ENCODE data around the gene STPG3. TPM values are rescaled to one million over a fixed set of nuclear protein-coding genes. Genes with fewer than 3 reads are reported as not detected.

The STPG3 gene
- total RNA-seq, 4 donors from 2014 or later: not detected

DNA sequence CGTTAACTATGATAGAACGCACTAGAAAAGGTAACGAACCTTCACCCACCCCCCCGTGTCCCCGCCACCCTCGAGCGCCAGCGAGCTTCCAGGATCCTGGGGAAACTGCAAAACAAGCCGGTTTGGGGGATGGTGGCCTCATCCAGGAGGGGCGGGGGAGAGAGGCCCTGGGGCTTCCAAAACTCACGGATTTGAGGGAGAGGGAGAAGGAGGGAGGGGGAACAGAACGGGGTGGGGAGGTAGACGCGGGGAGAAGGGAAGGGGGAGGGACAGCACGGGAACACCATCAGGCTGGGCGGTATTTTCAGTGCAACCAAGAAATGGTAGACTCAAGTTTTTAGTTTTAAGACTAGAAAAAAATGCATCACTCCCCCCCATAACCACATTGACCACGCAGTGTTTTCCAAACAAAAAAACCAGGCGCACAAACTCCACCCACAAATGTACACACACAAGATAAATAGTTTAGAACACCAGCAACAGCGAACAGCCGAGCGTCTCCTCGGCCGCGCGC lies 49.5 kb downstream of the STPG3 start:
- Histone ChIP-seq H3K27ac (peak overlapping the region; percentile 35 to 77), H3K27me3 (peaks cover 33 to 41% of the 10 kb centered on the region in 2 donors), H3K9me3 (no peaks in the 10 kb centered on the region), H3K36me3 (no peaks in the 10 kb centered on the region), H3K4me3 (peak overlapping the region; percentile 26 to 32), H3K4me1 (peaks cover 0 to 25% of the 10 kb centered on the region in 2 donors)
- intact Hi-C loops (cut with DNase I; ENCODE audit: low total_unique reads): loop anchor here (10.0 kb wide), 1 partner anchor 114 kb away; no protein-coding TSS in a partner anchor
- TF ChIP-seq, protein P1, sequence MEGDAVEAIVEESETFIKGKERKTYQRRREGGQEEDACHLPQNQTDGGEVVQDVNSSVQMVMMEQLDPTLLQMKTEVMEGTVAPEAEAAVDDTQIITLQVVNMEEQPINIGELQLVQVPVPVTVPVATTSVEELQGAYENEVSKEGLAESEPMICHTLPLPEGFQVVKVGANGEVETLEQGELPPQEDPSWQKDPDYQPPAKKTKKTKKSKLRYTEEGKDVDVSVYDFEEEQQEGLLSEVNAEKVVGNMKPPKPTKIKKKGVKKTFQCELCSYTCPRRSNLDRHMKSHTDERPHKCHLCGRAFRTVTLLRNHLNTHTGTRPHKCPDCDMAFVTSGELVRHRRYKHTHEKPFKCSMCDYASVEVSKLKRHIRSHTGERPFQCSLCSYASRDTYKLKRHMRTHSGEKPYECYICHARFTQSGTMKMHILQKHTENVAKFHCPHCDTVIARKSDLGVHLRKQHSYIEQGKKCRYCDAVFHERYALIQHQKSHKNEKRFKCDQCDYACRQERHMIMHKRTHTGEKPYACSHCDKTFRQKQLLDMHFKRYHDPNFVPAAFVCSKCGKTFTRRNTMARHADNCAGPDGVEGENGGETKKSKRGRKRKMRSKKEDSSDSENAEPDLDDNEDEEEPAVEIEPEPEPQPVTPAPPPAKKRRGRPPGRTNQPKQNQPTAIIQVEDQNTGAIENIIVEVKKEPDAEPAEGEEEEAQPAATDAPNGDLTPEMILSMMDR (IDR thresholded peaks at IDR 0.05): no peak
- no peak for TF ChIP-seq POLR2A (IDR thresholded peaks at IDR 0.05)
- no peak for DNase-seq

DNA sequence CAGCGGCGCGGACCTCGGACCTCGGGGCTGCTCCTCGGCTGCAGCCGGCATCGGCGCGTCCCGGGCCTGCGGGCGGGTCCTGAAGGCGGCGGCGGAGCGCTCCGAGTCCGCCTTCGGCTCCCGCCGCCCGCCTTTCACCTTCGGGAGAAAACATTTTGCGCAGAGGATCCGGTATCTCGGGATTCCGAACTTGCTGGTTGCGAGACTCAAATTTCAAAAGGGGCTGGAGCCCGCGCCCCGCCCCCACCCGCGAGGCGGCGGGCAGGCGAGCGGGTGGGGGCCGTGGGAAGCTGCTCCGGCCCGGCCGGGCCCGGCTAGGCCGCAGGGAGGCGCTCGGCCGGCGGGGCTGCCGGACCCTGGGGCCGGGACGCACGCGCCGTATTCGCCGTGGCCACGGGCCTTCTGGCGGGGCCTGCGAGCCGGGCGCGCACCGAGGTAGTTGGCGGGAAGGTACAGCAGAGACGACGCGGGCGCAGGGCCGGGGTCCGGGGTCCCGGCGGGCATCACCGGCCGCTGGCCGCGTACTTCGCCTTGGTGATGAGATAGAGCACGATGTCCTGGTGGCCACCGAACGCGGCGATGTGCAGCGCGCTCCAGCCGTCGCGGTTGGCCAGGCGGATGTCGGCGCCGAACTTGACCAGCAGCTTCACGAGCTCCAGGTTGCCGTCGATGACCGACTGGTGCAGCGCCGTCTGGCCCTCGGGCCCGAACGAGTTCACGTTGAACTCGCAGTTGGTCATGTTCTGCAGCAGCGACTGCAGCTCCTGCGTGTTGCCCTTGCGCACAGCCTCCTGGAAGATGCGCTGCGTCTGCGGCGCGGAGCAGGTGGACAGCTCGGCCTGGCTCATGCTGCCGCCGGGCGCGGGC lies 50.2 kb downstream of the STPG3 start:
- Histone ChIP-seq H3K36me3 (no peaks in the 10 kb centered on the region), H3K27me3 (peaks cover 27 to 37% of the 10 kb centered on the region in 2 donors), H3K9me3 (no peaks in the 10 kb centered on the region), H3K27ac (peak overlapping the region; percentile 63 to 77), H3K4me1 (peaks cover 0 to 25% of the 10 kb centered on the region in 2 donors), H3K4me3 (peak overlapping the region; percentile 26 to 41)
- TF ChIP-seq, protein P1 (IDR thresholded peaks at IDR 0.05): peak in 2 of 4 experiments; percentile 22 to 27
- no peak for TF ChIP-seq POLR2A (IDR thresholded peaks at IDR 0.05)
- intact Hi-C loops (cut with DNase I; ENCODE audit: low total_unique reads): loop anchor here (10.0 kb wide), 1 partner anchor 113 kb away; no protein-coding TSS in a partner anchor
- no peak for DNase-seq

DNA sequence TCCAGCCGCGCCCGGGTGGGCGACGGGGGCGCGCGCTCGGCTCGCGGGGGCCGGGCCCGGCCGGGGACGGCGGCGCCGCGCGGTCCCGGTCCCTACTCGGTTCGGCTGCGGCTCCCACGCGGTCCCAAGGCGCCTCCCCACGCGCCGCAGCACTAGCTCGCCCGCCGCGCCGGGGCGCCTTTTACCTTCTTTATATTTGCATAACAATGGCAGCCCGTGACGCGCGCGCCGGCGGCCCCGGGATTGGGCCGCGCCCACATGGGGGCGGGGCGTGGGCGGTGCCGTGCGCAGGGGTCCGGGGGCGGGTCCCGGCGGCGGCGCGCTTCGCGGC lies 51.0 kb downstream of the STPG3 start, which contains the start of gene NRARP:
Gene NRARP (minus strand): TSS at position 154 of the 331 bp plus-strand sequence. CDS start 343 bp downstream, outside the sequence.
- peaks cover 23 to 32% of the 10 kb centered on the region in 2 donors for H3K27me3 ChIP-seq
- H3K36me3 ChIP-seq: no peaks in the 10 kb centered on the region
- peak; percentile 59 to 90 for TF ChIP-seq POLR2A (IDR thresholded peaks at IDR 0.05)
- TF ChIP-seq, protein P1 (IDR thresholded peaks at IDR 0.05): peak in 1 of 4 experiments; percentile 38
- intact Hi-C loops (cut with DNase I; ENCODE audit: low total_unique reads): loop anchor here (10.0 kb wide), 1 partner anchor 113 kb away; no protein-coding TSS in a partner anchor
- H3K9me3 ChIP-seq: no peaks in the 10 kb centered on the region
- H3K27ac ChIP-seq: peak within 1 kb of the TSS; percentile 77 to 78
- H3K4me3 ChIP-seq: peak within 1 kb of the TSS; percentile 26 to 41
- peaks cover 0 to 32% of the 10 kb centered on the region in 2 donors for H3K4me1 ChIP-seq
- DNase-seq: peak; percentile 77 to 79

DNA sequence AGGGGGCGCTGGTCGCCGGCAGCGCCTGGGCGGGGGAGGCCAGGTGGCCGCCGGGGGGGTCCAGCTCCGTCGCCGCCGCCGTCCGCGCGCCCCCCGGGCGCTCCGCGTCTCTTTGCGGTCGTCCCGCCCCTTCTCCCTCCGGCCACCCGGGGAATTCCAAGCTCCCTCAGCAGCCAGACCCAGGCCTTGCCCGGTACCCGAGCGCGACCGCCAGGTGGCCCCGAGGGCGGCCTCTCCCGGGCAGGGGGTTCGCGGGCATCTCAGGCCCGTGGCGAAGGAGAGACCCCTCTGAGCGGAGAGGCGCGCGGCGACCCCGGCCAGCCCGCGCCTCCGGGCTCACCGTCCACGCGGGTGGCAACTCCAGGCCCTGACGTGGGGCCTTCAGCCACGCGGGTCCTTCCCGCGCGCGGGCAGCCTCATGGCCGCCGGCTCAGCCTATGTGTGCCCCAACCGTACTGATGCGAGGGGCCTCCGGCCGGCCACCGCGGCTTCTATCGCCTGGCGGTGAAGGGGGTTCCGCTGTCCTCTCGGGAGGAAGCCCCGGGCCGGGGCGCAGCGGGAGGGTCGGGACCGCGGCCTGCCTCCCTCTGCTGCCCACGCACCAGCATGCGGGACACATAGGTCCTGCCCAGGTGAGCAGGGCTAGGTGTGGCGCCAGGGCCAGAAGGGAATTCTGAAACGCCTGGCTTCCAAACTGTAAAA lies 51.5 kb downstream of the STPG3 start:
- peak in 1 of 2 donors; percentile 6 for TF ChIP-seq POLR2A (IDR thresholded peaks at IDR 0.05)
- TF ChIP-seq, protein P1 (IDR thresholded peaks at IDR 0.05): peak in 2 of 4 experiments; percentile 37 to 44
- H3K27ac ChIP-seq: peak overlapping the region; percentile 74 to 78
- no peaks in the 10 kb centered on the region for H3K36me3 ChIP-seq
- intact Hi-C loops (cut with DNase I; ENCODE audit: low total_unique reads): loop anchor here (10.0 kb wide), 1 partner anchor 112 kb away; no protein-coding TSS in a partner anchor
- no peak for DNase-seq
- H3K9me3 ChIP-seq: no peaks in the 10 kb centered on the region
- H3K4me3 ChIP-seq: peak overlapping the region in 1 of 2 donors; percentile 37
- H3K4me1 ChIP-seq: peaks cover 0 to 37% of the 10 kb centered on the region in 2 donors
- H3K27me3 ChIP-seq: peaks cover 23 to 27% of the 10 kb centered on the region in 2 donors

Other genes with a start within 250 kb of the STPG3 start
- 10 to 100 TPM; 24.8 to 36.9 (median 26.1) TPM for gene ABCA2, start 223.0 kb upstream of the STPG3 start, total RNA-seq
- gene FUT7, start 219.2 kb upstream of the STPG3 start, total RNA-seq: not detected
- 100 to 1,000 TPM in 1 of 4 donors, 10 to 100 TPM in 3; 25.2 to 221 (median 59.2) TPM for gene NPDC1, start 205.1 kb upstream of the STPG3 start, total RNA-seq
- 10 to 100 TPM in 1 of 4 donors, 1 to 10 TPM in 1, not detected in 2; 2.4 to 11.5 TPM for gene ENTPD2, start 197.2 kb upstream of the STPG3 start, total RNA-seq
- 1 to 10 TPM in 2 of 4 donors, under 1 TPM in 1, not detected in 1; 0.15 to 5.9 (median 1.0) TPM for gene SAPCD2, start 180.7 kb upstream of the STPG3 start, total RNA-seq
- gene UAP1L1, start 173.8 kb upstream of the STPG3 start, total RNA-seq: 10 to 100 TPM in 1 of 4 donors, 1 to 10 TPM in 2, under 1 TPM in 1; 0.51 to 13.8 (median 5.3) TPM
- gene MAN1B1, start 164.3 kb upstream of the STPG3 start, total RNA-seq: 10 to 100 TPM; 32.9 to 65.0 (median 47.5) TPM
- gene DPP7, start 136.6 kb upstream of the STPG3 start, total RNA-seq: 100 to 1,000 TPM in 1 of 4 donors, 10 to 100 TPM in 3; 23.2 to 100 (median 76.8) TPM
- not detected for gene GRIN1, start 112.1 kb upstream of the STPG3 start, total RNA-seq
- under 1 TPM in 1 of 4 donors, not detected in 3; 0.29 TPM for gene LRRC26, start 81.2 kb upstream of the STPG3 start, total RNA-seq
- gene TMEM210, start 79.2 kb upstream of the STPG3 start, total RNA-seq: not detected
- gene ANAPC2, start 62.7 kb upstream of the STPG3 start, total RNA-seq: 10 to 100 TPM in 3 of 4 donors, 1 to 10 TPM in 1; 6.7 to 65.6 (median 24.9) TPM
- gene SSNA1, start 62.6 kb upstream of the STPG3 start, total RNA-seq: 10 to 100 TPM; 17.1 to 47.1 (median 40.6) TPM
- gene TPRN, start 50.5 kb upstream of the STPG3 start, total RNA-seq: 10 to 100 TPM in 1 of 4 donors, 1 to 10 TPM in 2, under 1 TPM in 1; 0.29 to 17.1 (median 5.5) TPM
- 10 to 100 TPM; 33.2 to 53.3 (median 38.7) TPM for gene TMEM203, start 45.6 kb upstream of the STPG3 start, total RNA-seq
- 10 to 100 TPM in 1 of 4 donors, 1 to 10 TPM in 1, not detected in 2; 4.5 to 14.9 TPM for gene NDOR1, start 45.6 kb upstream of the STPG3 start, total RNA-seq
- gene RNF208, start 29.0 kb upstream of the STPG3 start, total RNA-seq: 1 to 10 TPM in 1 of 4 donors, not detected in 3; 3.7 TPM
- gene CYSRT1, start 26.1 kb upstream of the STPG3 start, total RNA-seq: under 1 TPM in 1 of 4 donors, not detected in 3; 0.34 TPM
- under 1 TPM in 1 of 4 donors, not detected in 3; 0.21 TPM for gene RNF224, start 23.8 kb upstream of the STPG3 start, total RNA-seq
- gene SLC34A3, start 20.4 kb upstream of the STPG3 start, total RNA-seq: under 1 TPM in 1 of 4 donors, not detected in 3; 0.48 TPM
- 100 to 1,000 TPM in 3 of 4 donors, 10 to 100 TPM in 1; 91.5 to 174 (median 139) TPM for gene TUBB4B, start 10.0 kb upstream of the STPG3 start, total RNA-seq
- gene NELFB, start 4.0 kb downstream of the STPG3 start, total RNA-seq: 10 to 100 TPM; 17.1 to 46.5 (median 43.2) TPM
- 10 to 100 TPM in 3 of 4 donors, 1 to 10 TPM in 1; 2.6 to 12.7 (median 11.5) TPM for gene TOR4A, start 26.4 kb downstream of the STPG3 start, total RNA-seq
- 10 to 100 TPM in 2 of 4 donors, 1 to 10 TPM in 1, under 1 TPM in 1; 0.29 to 16.5 (median 11.4) TPM for gene NRARP, start 51.0 kb downstream of the STPG3 start, total RNA-seq
- gene EXD3, start 171.9 kb downstream of the STPG3 start, total RNA-seq: 10 to 100 TPM; 11.8 to 49.0 (median 31.5) TPM
- gene NOXA1, start 172.1 kb downstream of the STPG3 start, total RNA-seq: 10 to 100 TPM in 1 of 4 donors, 1 to 10 TPM in 2, under 1 TPM in 1; 0.29 to 13.3 (median 3.4) TPM
- gene ENTPD8, start 190.1 kb downstream of the STPG3 start, total RNA-seq: under 1 TPM in 1 of 4 donors, not detected in 3; 0.21 TPM
- 10 to 100 TPM; 17.4 to 40.7 (median 32.1) TPM for gene NSMF, start 208.0 kb downstream of the STPG3 start, total RNA-seq